Spleen (tissue), 11 donors: ENCODE data around the gene SCN11A. TPM values are rescaled to one million over a fixed set of nuclear protein-coding genes. Genes with fewer than 3 reads are reported as not detected.

Source experiments
- polyA plus RNA-seq, 3 donors: library from polyadenylated mRNA; stranded (reverse); fragments of 200-250 nt; gene quantifications; one replicate each; pipeline ENCODE4 v1.2.1, GENCODE V29; 2013
- small RNA-seq, 4 donors: library from RNA; depleted of rRNA; stranded (forward); fragments of <200 nt; gene quantifications; one replicate each; pipeline ENCODE3, GENCODE V24; 2016
- total RNA-seq, 7 donors: library from RNA; depleted of rRNA in 3 of 7; stranded (reverse); fragments of >200 nt in 3 of 7; fragmentation: NEBNext Ultra II Directional in 4 of 7; extraction: Animal tissue kit (Norgen Biotek cat#: 25700) in 4 of 7; gene quantifications; one replicate each; pipeline versions ENCODE4 v1.1.0 to v1.2.1, GENCODE V29; 2016 to 2021
- donor health status: healthy with polysubstance abuse.
- donor health status: DM: no; HTN: no; CAD: no; lungs with moderate emphysema.
- donor health status: DM: no; HTN: no; CAD: no.
- donor health status: Bipolar disorder and iron deficiency.
- donor health status: healthy.
- donor health status: DM: no; HTN: no; CAD: no.
- donor health status: DM: yes; HTN: yes; CAD: no.

The SCN11A gene
- total and polyA plus RNA-seq, 10 donors = 0.26 to 6.0 (median 2.5) TPM

Small RNA genes within 50 kb of the gene (small RNA-seq; reads per million reads assigned to genes)
- 0 reads per million in 4 donors for gene RNU6-1227P

Other genes with a start within 250 kb of the SCN11A start
- under 1 TPM in 1 of 7 donors, not detected in 6; 0.26 TPM for gene SCN10A, start 235.7 kb downstream of the SCN11A start, total RNA-seq
- under 1 TPM in 2 of 3 donors, not detected in 1; under 0.01 to 0.02 TPM for gene SCN10A, start 235.7 kb downstream of the SCN11A start, polyA plus RNA-seq
- gene WDR48, start 72 bp upstream of the SCN11A start, total RNA-seq = 10 to 100 TPM; 32.7 to 45.0 (median 36.9) TPM
- gene WDR48, start 72 bp upstream of the SCN11A start, polyA plus RNA-seq = 10 to 100 TPM; 11.1 to 13.4 (median 12.7) TPM
- 10 to 100 TPM; 47.3 to 74.5 (median 65.5) TPM for gene GORASP1, start 55.7 kb upstream of the SCN11A start, total RNA-seq
- 10 to 100 TPM; 20.6 to 35.5 (median 26.3) TPM for gene GORASP1, start 55.7 kb upstream of the SCN11A start, polyA plus RNA-seq
- 10 to 100 TPM; 11.6 to 17.5 (median 13.2) TPM for gene TTC21A, start 55.7 kb upstream of the SCN11A start, total RNA-seq
- 10 to 100 TPM; 15.2 to 34.3 (median 18.6) TPM for gene TTC21A, start 55.7 kb upstream of the SCN11A start, polyA plus RNA-seq
- 10 to 100 TPM; 18.2 to 57.0 (median 34.6) TPM for gene CSRNP1, start 101.6 kb upstream of the SCN11A start, total RNA-seq
- gene CSRNP1, start 101.6 kb upstream of the SCN11A start, polyA plus RNA-seq = 10 to 100 TPM in 2 of 3 donors, 1 to 10 TPM in 1; 7.1 to 15.1 (median 10.2) TPM
- under 1 TPM in 4 of 7 donors, not detected in 3; 0.09 to 0.70 (median 0.39) TPM for gene XIRP1, start 140.7 kb upstream of the SCN11A start, total RNA-seq
- under 1 TPM; 0.06 to 0.30 (median 0.12) TPM for gene XIRP1, start 140.7 kb upstream of the SCN11A start, polyA plus RNA-seq
- gene CX3CR1, start 228.1 kb upstream of the SCN11A start, total RNA-seq = 10 to 100 TPM in 2 of 7 donors, 1 to 10 TPM in 5; 5.1 to 15.0 (median 7.2) TPM
- under 1 TPM; 0.09 to 0.80 (median 0.35) TPM for gene CX3CR1, start 228.1 kb upstream of the SCN11A start, polyA plus RNA-seq